Panc1 (cell line): Measurements from ENCODE around the gene CLDN1. TPM values are rescaled to one million over a fixed set of nuclear protein-coding genes. Genes with fewer than 3 reads are reported as not detected.

Source experiments
- ATAC-seq: fragments of 200-7000 bp; cut with Tn5 transposase; 2 replicates; pipeline ENCODE4 v1.9.1; 2020; ENCODE audit warnings: mild to moderate bottlenecking, moderate library complexity
- BruUV-seq: library from RNA; stranded (reverse); fragments of 400-500 nt; replicated peaks from 2 replicates; lab custom pipeline; 2021; lab: Mats Ljungman, UMichigan
- CTCF ChIA-PET: fragments of 300-600 bp; sonication (Branson Sonifier 250); formaldehyde crosslinking; loops from one replicate; lab custom pipeline; 2022; ENCODE audit warnings: antibody characterized with exemption; lab: Charles Lee
- POLR2A ChIA-PET: fragments of 300-600 bp; sonication (Branson Sonifier 250); formaldehyde crosslinking; loops from one replicate; lab custom pipeline; 2022; ENCODE audit warnings: antibody characterized with exemption; lab: Charles Lee
- DNase-seq: peaks from one replicate; pipeline ENCODE4 v3.0.0-alpha.2; 2010; ENCODE audit warnings: low read depth, low spot score
- H3K27ac ChIP-seq: 2 replicates; pipeline ENCODE4 v1.5.1; 2011; ENCODE audit warnings: mild to moderate bottlenecking, low read length, inconsistent platforms
- H3K27me3 ChIP-seq: fragments of 200-500 bp; sonication (Bioruptor generic); 2 replicates; pipeline ENCODE4 v1.6.0; 2014; ENCODE audit warnings: low read length, inconsistent platforms; ENCODE audit not compliant: control insufficient read depth, insufficient read depth
- H3K36me3 ChIP-seq: fragments of 200-500 bp; sonication (Bioruptor generic); 2 replicates; pipeline ENCODE4 v1.5.1; 2014; ENCODE audit warnings: inconsistent platforms, mild to moderate bottlenecking, low read length, moderate library complexity; ENCODE audit not compliant: control insufficient read depth, insufficient read depth
- H3K4me1 ChIP-seq: 2 replicates; pipeline ENCODE4 v1.5.1; 2011; ENCODE audit warnings: inconsistent platforms, mild to moderate bottlenecking, low read length, moderate library complexity; ENCODE audit not compliant: control insufficient read depth, insufficient read depth
- H3K4me3 ChIP-seq, 2 experiments: 2 replicates each; pipeline ENCODE4 v1.5.1; 2011 to 2012; ENCODE audit warnings: low read depth in 2 of 2, low read length in 2 of 2, mild to moderate bottlenecking in 2 of 2, inconsistent platforms in 1 of 2, moderate library complexity in 1 of 2
- H3K9me3 ChIP-seq: fragments of 200-500 bp; sonication (Bioruptor generic); 2 replicates; pipeline ENCODE4 v1.5.1; 2014; ENCODE audit warnings: low read depth, mild to moderate bottlenecking, inconsistent platforms, low read length, moderate library complexity; ENCODE audit not compliant: control insufficient read depth, insufficient read depth
- POLR2AphosphoS5 ChIP-seq: IDR thresholded peaks from 2 replicates; pipeline ENCODE4 v1.6.1; 2012; ENCODE audit warnings: mild to moderate bottlenecking, low read depth, low read length, moderate library complexity
- SIN3A ChIP-seq: IDR thresholded peaks from 2 replicates; pipeline ENCODE4 v1.6.1; 2012; ENCODE audit warnings: low read depth, mild to moderate bottlenecking, low read length, moderate library complexity, borderline replicate concordance; ENCODE audit not compliant: insufficient read depth
- TCF7L2 ChIP-seq: IDR thresholded peaks from 2 replicates; pipeline ENCODE4 v1.6.1; 2011; ENCODE audit warnings: mild to moderate bottlenecking, low read depth, low read length, inconsistent platforms
- in situ Hi-C: cut with HindIII; loops from 2 replicates; pipeline ENCODE4 v1.10.0; 2016; ENCODE audit warnings: low sequenced_read_pairs, low pct_unique_long_range_greater_than_20kb
- intact Hi-C: fragments of 100-400 bp; cut with micrococcal nuclease; formaldehyde crosslinking; loops from one replicate; pipeline ENCODE4 v1.10.0; 2022; ENCODE audit not compliant: unreplicated experiment
- total RNA-seq: library from RNA; stranded (reverse); gene quantifications from one replicate; pipeline ENCODE4 v1.2.1, GENCODE V29; 2021; ENCODE audit not compliant: unreplicated experiment
- TF ChIP-seq, protein P1 (sequence below): fragments of 450-650 bp; IDR thresholded peaks from 2 replicates; pipeline ENCODE4 v1.5.1; 2017; ENCODE audit warnings: mild to moderate bottlenecking
- TF ChIP-seq, protein P2 (sequence below), 2 experiments: IDR thresholded peaks; 2 replicates each; pipeline ENCODE4 v1.6.1; 2011 to 2012; ENCODE audit warnings: low read depth in 2 of 2, control low read depth in 1 of 2, low read length in 1 of 2, mild to moderate bottlenecking in 1 of 2, moderate library complexity in 1 of 2; ENCODE audit not compliant: insufficient read depth in 1 of 2

Gene CLDN1
- total RNA-seq, 1 experiment from 2014 or later = 30.9 TPM

- Histone ChIP-seq H3K4me1 (0 out of 2 replicates have a peak, but pooled peaks cover 6% of the 10 kb centered on the region), H3K27me3 (0 out of 2 replicates have a peak, but pooled peaks cover 2% of the 10 kb centered on the region), H3K4me3 (no peak overlapping the region), H3K36me3 (no peaks in the 10 kb centered on the region), H3K27ac (no peak overlapping the region), H3K9me3 (no peaks in the 10 kb centered on the region)
- no peak for DNase-seq
- TF ChIP-seq, protein P1, sequence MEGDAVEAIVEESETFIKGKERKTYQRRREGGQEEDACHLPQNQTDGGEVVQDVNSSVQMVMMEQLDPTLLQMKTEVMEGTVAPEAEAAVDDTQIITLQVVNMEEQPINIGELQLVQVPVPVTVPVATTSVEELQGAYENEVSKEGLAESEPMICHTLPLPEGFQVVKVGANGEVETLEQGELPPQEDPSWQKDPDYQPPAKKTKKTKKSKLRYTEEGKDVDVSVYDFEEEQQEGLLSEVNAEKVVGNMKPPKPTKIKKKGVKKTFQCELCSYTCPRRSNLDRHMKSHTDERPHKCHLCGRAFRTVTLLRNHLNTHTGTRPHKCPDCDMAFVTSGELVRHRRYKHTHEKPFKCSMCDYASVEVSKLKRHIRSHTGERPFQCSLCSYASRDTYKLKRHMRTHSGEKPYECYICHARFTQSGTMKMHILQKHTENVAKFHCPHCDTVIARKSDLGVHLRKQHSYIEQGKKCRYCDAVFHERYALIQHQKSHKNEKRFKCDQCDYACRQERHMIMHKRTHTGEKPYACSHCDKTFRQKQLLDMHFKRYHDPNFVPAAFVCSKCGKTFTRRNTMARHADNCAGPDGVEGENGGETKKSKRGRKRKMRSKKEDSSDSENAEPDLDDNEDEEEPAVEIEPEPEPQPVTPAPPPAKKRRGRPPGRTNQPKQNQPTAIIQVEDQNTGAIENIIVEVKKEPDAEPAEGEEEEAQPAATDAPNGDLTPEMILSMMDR = no peak
- TF ChIP-seq POLR2AphosphoS5 (no peak), SIN3A (no peak), TCF7L2 (no peak)
- TF ChIP-seq, protein P2, sequence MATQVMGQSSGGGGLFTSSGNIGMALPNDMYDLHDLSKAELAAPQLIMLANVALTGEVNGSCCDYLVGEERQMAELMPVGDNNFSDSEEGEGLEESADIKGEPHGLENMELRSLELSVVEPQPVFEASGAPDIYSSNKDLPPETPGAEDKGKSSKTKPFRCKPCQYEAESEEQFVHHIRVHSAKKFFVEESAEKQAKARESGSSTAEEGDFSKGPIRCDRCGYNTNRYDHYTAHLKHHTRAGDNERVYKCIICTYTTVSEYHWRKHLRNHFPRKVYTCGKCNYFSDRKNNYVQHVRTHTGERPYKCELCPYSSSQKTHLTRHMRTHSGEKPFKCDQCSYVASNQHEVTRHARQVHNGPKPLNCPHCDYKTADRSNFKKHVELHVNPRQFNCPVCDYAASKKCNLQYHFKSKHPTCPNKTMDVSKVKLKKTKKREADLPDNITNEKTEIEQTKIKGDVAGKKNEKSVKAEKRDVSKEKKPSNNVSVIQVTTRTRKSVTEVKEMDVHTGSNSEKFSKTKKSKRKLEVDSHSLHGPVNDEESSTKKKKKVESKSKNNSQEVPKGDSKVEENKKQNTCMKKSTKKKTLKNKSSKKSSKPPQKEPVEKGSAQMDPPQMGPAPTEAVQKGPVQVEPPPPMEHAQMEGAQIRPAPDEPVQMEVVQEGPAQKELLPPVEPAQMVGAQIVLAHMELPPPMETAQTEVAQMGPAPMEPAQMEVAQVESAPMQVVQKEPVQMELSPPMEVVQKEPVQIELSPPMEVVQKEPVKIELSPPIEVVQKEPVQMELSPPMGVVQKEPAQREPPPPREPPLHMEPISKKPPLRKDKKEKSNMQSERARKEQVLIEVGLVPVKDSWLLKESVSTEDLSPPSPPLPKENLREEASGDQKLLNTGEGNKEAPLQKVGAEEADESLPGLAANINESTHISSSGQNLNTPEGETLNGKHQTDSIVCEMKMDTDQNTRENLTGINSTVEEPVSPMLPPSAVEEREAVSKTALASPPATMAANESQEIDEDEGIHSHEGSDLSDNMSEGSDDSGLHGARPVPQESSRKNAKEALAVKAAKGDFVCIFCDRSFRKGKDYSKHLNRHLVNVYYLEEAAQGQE (IDR thresholded peaks at IDR 0.05; ENCODE audit: insufficient read depth in 1 of 2, low read depth in 2 of 2, low read length in 1 of 2) = no peak
- in situ Hi-C loops (no loop called here), intact Hi-C loops (no loop called here)
- ChIA-PET POLR2A (no interaction called here), CTCF (no interaction called here)
- no TSS peak for BruUV-seq
- ATAC-seq = no peak
Measured at GRCh38 chr3:190326930-190327329, 4.7 kb upstream of the CLDN1 start.

GRCh38 chr3:190326361-190326760 lies 4.1 kb upstream of the CLDN1 start:
- ChIA-PET CTCF (no interaction called here), POLR2A (no interaction called here)
- no peak overlapping the region for H3K4me3 ChIP-seq
- H3K9me3 ChIP-seq = no peaks in the 10 kb centered on the region
- DNase-seq (no peak), ATAC-seq (no peak)
- intact Hi-C loops (no loop called here), in situ Hi-C loops (no loop called here)
- TF ChIP-seq SIN3A (no peak), POLR2AphosphoS5 (no peak), TCF7L2 (no peak)
- TF ChIP-seq, protein P2 (IDR thresholded peaks at IDR 0.05; ENCODE audit: insufficient read depth in 1 of 2, low read depth in 2 of 2, low read length in 1 of 2) = no peak
- TF ChIP-seq, protein P1 = no peak
- H3K27me3 ChIP-seq = 0 out of 2 replicates have a peak, but pooled peaks cover 2% of the 10 kb centered on the region
- no peak overlapping the region for H3K27ac ChIP-seq
- peaks cover 10% of the 10 kb centered on the region; the same call in 1 of the 2 replicates for H3K4me1 ChIP-seq
- no peaks in the 10 kb centered on the region for H3K36me3 ChIP-seq
- no TSS peak for BruUV-seq
